Uterus (tissue), 2 donors: Measurements from ENCODE around the gene CAMK2A.

Source experiments
- CTCF ChIP-seq, 4 experiments: fragments of 200-600 bp in 2 of 4; fragments of 450-650 bp in 2 of 4; sonication (generic) in 2 of 4; IDR thresholded peaks; one replicate each; pipeline ENCODE4 v1.5.1; 2016 to 2019; ENCODE audit warnings: antibody characterized with exemption in 4 of 4, mild to moderate bottlenecking in 2 of 4, moderate library complexity in 1 of 4
- POLR2A ChIP-seq, 2 donors: fragments of 450-650 bp; IDR thresholded peaks; one replicate each; pipeline ENCODE4 v1.6.1; 2016; ENCODE audit warnings: antibody characterized with exemption in 2 of 2, mild to moderate bottlenecking in 1 of 2, moderate library complexity in 1 of 2

GRCh38 chr5:150190503-150190979 is 99.0 kb downstream of the CAMK2A start:
- TF ChIP-seq POLR2A (IDR thresholded peaks at IDR 0.05) (no peak), CTCF (IDR thresholded peaks at IDR 0.05) (no peak)
